Trophoblast cell (in vitro differentiated cells and primary cell): ENCODE measurements around the gene CACNA2D2.

ENCODE experiments used
- DNase-seq, 2 donors: peaks; one replicate each; pipeline ENCODE4 v3.0.0-alpha.2; 2016
- H2AFZ ChIP-seq: 2 replicates; pipeline ENCODE4 v1.6.1; 2013; ENCODE audit warnings: low read length, moderate library complexity, mild to moderate bottlenecking; ENCODE audit not compliant: insufficient read depth, poor library complexity
- H2AK5ac ChIP-seq: 2 replicates; pipeline ENCODE4 v1.6.1; 2013; ENCODE audit warnings: mild to moderate bottlenecking, low read length
- H2BK120ac ChIP-seq: 2 replicates; pipeline ENCODE4 v1.6.1; 2013; ENCODE audit warnings: low read length, mild to moderate bottlenecking, moderate library complexity; ENCODE audit not compliant: insufficient read depth, poor library complexity
- H2BK12ac ChIP-seq: 2 replicates; pipeline ENCODE4 v1.6.1; 2013; ENCODE audit warnings: mild to moderate bottlenecking, low read length, moderate library complexity
- H2BK5ac ChIP-seq: 2 replicates; pipeline ENCODE4 v1.6.1; 2013; ENCODE audit warnings: low read length, low read depth, moderate library complexity, mild to moderate bottlenecking; ENCODE audit not compliant: poor library complexity
- H3K14ac ChIP-seq: 2 replicates; pipeline ENCODE4 v1.6.1; 2013; ENCODE audit warnings: mild to moderate bottlenecking, low read length
- H3K18ac ChIP-seq: 2 replicates; pipeline ENCODE4 v1.6.1; 2013; ENCODE audit warnings: mild to moderate bottlenecking, low read length
- H3K23ac ChIP-seq: 2 replicates; pipeline ENCODE4 v1.6.1; 2013; ENCODE audit warnings: low read length
- H3K27ac ChIP-seq: 2 replicates; pipeline ENCODE4 v1.5.1; 2013; ENCODE audit warnings: low read depth, mild to moderate bottlenecking, inconsistent platforms, low read length, moderate library complexity
- H3K27me3 ChIP-seq: 2 replicates; pipeline ENCODE4 v1.6.1; 2013; ENCODE audit warnings: inconsistent platforms, mild to moderate bottlenecking, low read length, moderate library complexity; ENCODE audit not compliant: insufficient read depth
- H3K36me3 ChIP-seq, 2 experiments: 1 replicate in 1 of 2; 2 replicates in 1 of 2; pipeline ENCODE4 v1.6.1; 2013; ENCODE audit warnings: low read length in 2 of 2, mild to moderate bottlenecking in 2 of 2, moderate library complexity in 1 of 2; ENCODE audit not compliant: insufficient read depth in 2 of 2, control insufficient read depth in 1 of 2
- H3K4ac ChIP-seq: 2 replicates; pipeline ENCODE4 v1.6.1; 2013; ENCODE audit warnings: low read depth, mild to moderate bottlenecking, low read length, moderate library complexity
- H3K4me1 ChIP-seq, 2 experiments: 1 replicate in 1 of 2; 2 replicates in 1 of 2; pipeline ENCODE4 v1.6.1; 2013; ENCODE audit warnings: low read length in 2 of 2, mild to moderate bottlenecking in 2 of 2, moderate library complexity in 1 of 2; ENCODE audit not compliant: insufficient read depth in 2 of 2, control insufficient read depth in 1 of 2
- H3K4me2 ChIP-seq: 2 replicates; pipeline ENCODE4 v1.6.1; 2013; ENCODE audit warnings: inconsistent platforms, mild to moderate bottlenecking, low read length, moderate library complexity
- H3K4me3 ChIP-seq: 2 replicates; pipeline ENCODE4 v1.5.1; 2013; ENCODE audit warnings: mild to moderate bottlenecking, low read depth, low read length, inconsistent platforms
- H3K79me1 ChIP-seq: one replicate; pipeline ENCODE4 v1.6.1; 2013; ENCODE audit warnings: low read length
- H3K79me2 ChIP-seq: 2 replicates; pipeline ENCODE4 v1.6.1; 2013; ENCODE audit warnings: low read length, mild to moderate bottlenecking; ENCODE audit not compliant: control insufficient read depth, insufficient read depth, poor library complexity
- H3K9ac ChIP-seq: 2 replicates; pipeline ENCODE4 v1.6.1; 2013; ENCODE audit warnings: mild to moderate bottlenecking, low read length
- H3K9me3 ChIP-seq: 2 replicates; pipeline ENCODE4 v1.6.1; 2013; ENCODE audit warnings: low read depth, mild to moderate bottlenecking, control low read depth, inconsistent platforms, low read length; ENCODE audit not compliant: insufficient read depth
- H4K12ac ChIP-seq: 2 replicates; pipeline ENCODE4 v1.6.1; 2013; ENCODE audit warnings: low read depth, mild to moderate bottlenecking, low read length, moderate library complexity
- H4K8ac ChIP-seq: 2 replicates; pipeline ENCODE4 v1.6.1; 2013; ENCODE audit warnings: low read depth, mild to moderate bottlenecking, low read length, moderate library complexity
- H4K91ac ChIP-seq: one replicate; pipeline ENCODE4 v1.6.1; 2013; ENCODE audit warnings: low read depth, mild to moderate bottlenecking, low read length, moderate library complexity
- WGBS: extraction: QIAGEN DNeasy Blood & Tissue Kit; methylation state at CpG from one replicate; pipeline ENCODE4 v1.1.7; 2013; ENCODE audit warnings: missing lambda C conversion rate; ENCODE audit not compliant: insufficient read length, insufficient coverage; ENCODE audit errors: extremely low coverage; 5-methylcytosine and 5-hydroxymethylcytosine counted together

The CACNA2D2 gene

GRCh38 chr3:50486219-50486888 lies 17.1 kb downstream of the CACNA2D2 start:
- Histone ChIP-seq H2AK5ac (no peak overlapping the region), H4K12ac (no peak overlapping the region), H3K36me3 (no peaks in the 10 kb centered on the region), H3K27ac (no peak overlapping the region), H3K4me2 (no peak overlapping the region), H3K79me2 (no peaks in the 10 kb centered on the region), H3K79me1 (no peaks in the 10 kb centered on the region), H2BK12ac (no peak overlapping the region), H4K91ac (no peak overlapping the region), H2AFZ (no peak overlapping the region), H3K4me3 (no peak overlapping the region), H3K27me3 (no peaks in the 10 kb centered on the region), H3K4ac (no peak overlapping the region), H3K9ac (no peak overlapping the region), H4K8ac (no peak overlapping the region), H3K14ac (no peak overlapping the region), H2BK120ac (no peak overlapping the region), H3K9me3 (peaks cover 3% of the 10 kb centered on the region), H3K18ac (no peak overlapping the region), H2BK5ac (no peak overlapping the region), H3K4me1 (no peaks in the 10 kb centered on the region), H3K23ac (no peak overlapping the region)
- WGBS = no CpG with 5 or more reads among the region's 4 CpGs
- DNase-seq = no peak

- Histone ChIP-seq H3K4ac (no peak overlapping the region), H3K9ac (no peak overlapping the region), H4K8ac (no peak overlapping the region), H3K27me3 (no peaks in the 10 kb centered on the region), H3K4me2 (no peak overlapping the region), H2BK120ac (no peak overlapping the region), H3K4me1 (no peaks in the 10 kb centered on the region), H4K12ac (no peak overlapping the region), H2BK5ac (no peak overlapping the region), H2BK12ac (no peak overlapping the region), H3K36me3 (no peaks in the 10 kb centered on the region), H3K27ac (no peak overlapping the region), H3K18ac (no peak overlapping the region), H2AK5ac (no peak overlapping the region), H3K9me3 (peaks cover 3% of the 10 kb centered on the region), H3K4me3 (no peak overlapping the region), H3K14ac (no peak overlapping the region), H3K79me1 (no peaks in the 10 kb centered on the region), H3K23ac (no peak overlapping the region), H4K91ac (no peak overlapping the region), H3K79me2 (no peaks in the 10 kb centered on the region), H2AFZ (no peak overlapping the region)
- no CpG with 5 or more reads among the region's 8 CpGs for WGBS
- DNase-seq = no peak
Measured at GRCh38 chr3:50484722-50485121, 18.7 kb downstream of the CACNA2D2 start.

GRCh38 chr3:50483374-50483773 lies 20.1 kb downstream of the CACNA2D2 start:
- Histone ChIP-seq H3K4me3 (no peak overlapping the region), H2AK5ac (no peak overlapping the region), H2AFZ (no peak overlapping the region), H3K27me3 (no peaks in the 10 kb centered on the region), H3K36me3 (no peaks in the 10 kb centered on the region), H4K8ac (no peak overlapping the region), H3K79me1 (no peaks in the 10 kb centered on the region), H4K91ac (no peak overlapping the region), H3K4me1 (no peaks in the 10 kb centered on the region), H3K4ac (no peak overlapping the region), H3K9me3 (peaks cover 3% of the 10 kb centered on the region), H3K9ac (no peak overlapping the region), H3K23ac (no peak overlapping the region), H4K12ac (no peak overlapping the region), H2BK12ac (no peak overlapping the region), H3K27ac (no peak overlapping the region), H2BK5ac (no peak overlapping the region), H3K14ac (no peak overlapping the region), H3K79me2 (no peaks in the 10 kb centered on the region), H2BK120ac (no peak overlapping the region), H3K4me2 (no peak overlapping the region), H3K18ac (no peak overlapping the region)
- no CpG with 5 or more reads among the region's 6 CpGs for WGBS
- DNase-seq = no peak

- Histone ChIP-seq H4K12ac (no peak overlapping the region), H3K27ac (no peak overlapping the region), H4K91ac (no peak overlapping the region), H3K79me2 (no peaks in the 10 kb centered on the region), H2AFZ (no peak overlapping the region), H3K4ac (no peak overlapping the region), H3K23ac (no peak overlapping the region), H2AK5ac (no peak overlapping the region), H3K4me1 (no peaks in the 10 kb centered on the region), H3K9me3 (peaks cover 3% of the 10 kb centered on the region), H3K9ac (no peak overlapping the region), H2BK12ac (no peak overlapping the region), H2BK120ac (no peak overlapping the region), H2BK5ac (no peak overlapping the region), H3K27me3 (no peaks in the 10 kb centered on the region), H3K14ac (no peak overlapping the region), H3K18ac (no peak overlapping the region), H3K36me3 (no peaks in the 10 kb centered on the region), H3K4me2 (no peak overlapping the region), H4K8ac (no peak overlapping the region), H3K4me3 (no peak overlapping the region), H3K79me1 (no peaks in the 10 kb centered on the region)
- no CpG with 5 or more reads among the region's 4 CpGs for WGBS
- DNase-seq = no peak
Measured at GRCh38 chr3:50481992-50482391, 21.4 kb downstream of the CACNA2D2 start.
